Colonic mucosa (tissue), 4 donors: ENCODE measurements around the gene RASD1. TPM values are rescaled to one million over a fixed set of nuclear protein-coding genes. Genes with fewer than 3 reads are reported as not detected.

Source experiments
- DNase-seq: peaks from one replicate; pipeline ENCODE4 v3.0.0-alpha.2; 2020
- H3K27ac ChIP-seq: fragments of 200-600 bp; one replicate; pipeline ENCODE4 v1.8.0; 2021
- H3K27me3 ChIP-seq: fragments of 200-600 bp; one replicate; pipeline ENCODE4 v1.8.0; 2021
- H3K36me3 ChIP-seq: fragments of 200-600 bp; one replicate; pipeline ENCODE4 v1.8.0; 2021
- H3K4me1 ChIP-seq: fragments of 200-600 bp; one replicate; pipeline ENCODE4 v1.8.0; 2021; ENCODE audit warnings: mild to moderate bottlenecking
- H3K4me3 ChIP-seq: fragments of 200-600 bp; one replicate; pipeline ENCODE4 v1.8.0; 2021
- H3K9ac ChIP-seq, 2 donors: one replicate each; pipeline ENCODE4 v1.7.0; 2013; ENCODE audit warnings: control low read depth in 2 of 2, low read depth in 2 of 2, low read length in 2 of 2
- H3K9me3 ChIP-seq: fragments of 200-600 bp; one replicate; pipeline ENCODE4 v1.8.0; 2021
- CTCF ChIP-seq: fragments of 200-600 bp; IDR thresholded peaks from one replicate; pipeline ENCODE4 v1.8.0; 2022; ENCODE audit warnings: antibody characterized with exemption, mild to moderate bottlenecking
- intact Hi-C: fragments of 100-400 bp; cut with DNase I; formaldehyde crosslinking; loops from one replicate; pipeline ENCODE4 v1.14.1; 2022
- total RNA-seq, 2 donors: library from RNA; stranded (reverse); fragmentation: NEBNext Ultra II Directional in 1 of 2; extraction: Animal tissue kit (Norgen Biotek cat#: 25700) in 1 of 2; gene quantifications; one replicate each; pipeline ENCODE4 v1.2.1, GENCODE V29; 2021
- donor health status: healthy.
- donor health status: DM: no; HTN: no; CAD: no.
- donor health status: DM: no; HTN: no; CAD: no.

Gene RASD1
- total RNA-seq, 2 donors from 2014 or later: 21.6 to 24.9 TPM

DNA sequence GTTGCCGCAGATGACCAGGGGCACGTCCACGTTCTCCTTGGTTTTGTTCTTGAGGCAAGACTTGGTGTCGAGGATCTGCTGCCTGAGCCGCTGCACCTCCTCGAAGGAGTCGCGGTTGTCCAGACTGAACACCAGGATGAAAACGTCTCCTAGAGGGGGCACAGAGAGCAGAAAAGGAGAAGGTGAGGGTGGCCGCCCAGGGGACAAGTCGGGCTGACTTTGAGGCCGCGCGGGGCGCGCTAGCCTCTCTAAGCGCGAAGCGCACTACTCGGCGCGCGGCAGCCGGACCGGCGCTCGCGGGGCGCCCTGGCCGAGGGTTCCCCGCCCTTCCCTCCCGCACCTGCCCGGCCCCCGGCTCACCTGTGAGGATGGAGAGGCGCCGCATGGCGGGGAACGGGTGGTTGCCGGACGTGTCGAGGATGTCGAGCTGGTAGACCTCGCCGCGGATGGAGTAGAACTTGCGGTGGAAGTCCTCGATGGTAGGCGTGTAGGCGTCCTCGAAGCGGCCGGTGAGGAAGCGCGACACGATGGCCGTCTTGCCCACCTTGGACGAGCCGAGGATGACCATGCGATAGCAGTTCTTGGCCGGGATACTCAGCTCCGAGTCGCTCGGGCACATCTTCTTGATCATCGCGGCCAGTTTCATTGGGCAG lies 533 bp downstream of the RASD1 start:
- no peak for TF ChIP-seq CTCF
- Histone ChIP-seq H3K27me3 (peaks cover 8% of the 10 kb centered on the region), H3K9me3 (no peaks in the 10 kb centered on the region), H3K36me3 (no peaks in the 10 kb centered on the region), H3K4me3 (peak overlapping the region; percentile 46), H3K9ac (peak overlapping the region; percentile 65 to 81), H3K27ac (peak overlapping the region; percentile 10), H3K4me1 (peaks cover 14% of the 10 kb centered on the region)
- intact Hi-C loops: loop anchor here (2.0 to 10.0 kb wide), 3 partner anchors 73 to 149 kb away; no protein-coding TSS in a partner anchor
- no peak for DNase-seq

- peak overlapping the region; percentile 64 to 81 for H3K9ac ChIP-seq
- peak overlapping the region; percentile 10 for H3K27ac ChIP-seq
- H3K4me1 ChIP-seq: peaks cover 14% of the 10 kb centered on the region
- H3K36me3 ChIP-seq: no peaks in the 10 kb centered on the region
- peak; percentile 40 for DNase-seq
- H3K9me3 ChIP-seq: no peaks in the 10 kb centered on the region
- intact Hi-C loops: loop anchor here (5.0 to 10.0 kb wide), 2 partner anchors 138 to 150 kb away; no protein-coding TSS in a partner anchor
- no peak for TF ChIP-seq CTCF
- peak overlapping the region; percentile 46 for H3K4me3 ChIP-seq
- H3K27me3 ChIP-seq: peaks cover 8% of the 10 kb centered on the region
Measured at GRCh38 chr17:17494870-17495535, 1.2 kb downstream of the RASD1 start.

DNA sequence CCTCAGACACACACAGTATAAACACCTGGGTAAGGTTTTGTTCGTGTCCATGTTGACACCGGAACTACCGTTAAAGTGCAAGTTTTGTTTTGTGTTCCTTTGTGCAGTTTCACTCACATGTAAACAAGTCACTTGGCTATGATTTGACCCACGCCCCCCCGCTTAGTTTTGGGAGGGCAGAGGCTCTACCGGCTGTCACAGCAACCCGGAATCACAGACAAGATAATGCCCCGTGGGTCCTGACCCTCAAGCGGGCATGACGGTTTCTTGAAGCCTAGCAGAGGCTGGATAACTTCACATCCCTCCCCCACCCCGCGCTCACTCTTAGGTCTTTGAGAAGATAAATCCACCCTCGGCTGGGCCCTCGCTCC lies 1.7 kb downstream of the RASD1 start:
- Histone ChIP-seq H3K9ac (peak overlapping the region in 1 of 2 donors; percentile 81), H3K4me3 (peak overlapping the region; percentile 46), H3K9me3 (no peaks in the 10 kb centered on the region), H3K36me3 (no peaks in the 10 kb centered on the region), H3K4me1 (peaks cover 14% of the 10 kb centered on the region), H3K27me3 (peaks cover 8% of the 10 kb centered on the region), H3K27ac (peak overlapping the region; percentile 10)
- no peak for DNase-seq
- intact Hi-C loops: loop anchor here (10.0 kb wide), 1 partner anchor 150 kb away; no protein-coding TSS in a partner anchor
- TF ChIP-seq CTCF: no peak

DNA sequence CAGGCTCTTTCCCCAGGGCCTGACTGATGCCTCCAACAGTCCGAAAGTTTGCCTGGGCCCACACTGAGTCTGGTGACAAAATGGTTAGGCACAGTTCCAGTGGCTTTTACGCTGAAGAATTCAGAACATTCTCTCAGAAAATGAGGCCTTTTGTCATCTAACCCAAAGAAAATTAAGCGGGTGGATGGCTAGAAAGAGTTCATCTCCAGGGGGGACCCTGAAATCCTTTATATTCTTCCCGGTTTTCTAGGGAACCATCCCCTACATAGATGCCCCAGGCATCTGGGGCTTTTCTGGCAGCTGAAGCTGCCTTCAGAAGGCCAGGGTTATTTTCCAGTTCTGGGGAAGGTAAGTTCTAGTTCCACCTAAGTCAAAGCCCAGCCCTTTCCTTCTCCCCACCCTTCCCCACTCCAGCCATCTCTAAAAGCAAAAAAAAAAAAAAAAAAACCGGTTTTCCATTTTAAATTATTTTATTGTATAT lies 2.2 kb downstream of the RASD1 start:
- DNase-seq: no peak
- no peak for TF ChIP-seq CTCF
- Histone ChIP-seq H3K4me1 (peaks cover 14% of the 10 kb centered on the region), H3K4me3 (no peak overlapping the region), H3K27me3 (peaks cover 8% of the 10 kb centered on the region), H3K27ac (peak overlapping the region; percentile 34), H3K9me3 (no peaks in the 10 kb centered on the region), H3K9ac (peak overlapping the region in 1 of 2 donors; percentile 67), H3K36me3 (no peaks in the 10 kb centered on the region)
- intact Hi-C loops: loop anchor here (10.0 kb wide), 1 partner anchor 151 kb away; no protein-coding TSS in a partner anchor

DNA sequence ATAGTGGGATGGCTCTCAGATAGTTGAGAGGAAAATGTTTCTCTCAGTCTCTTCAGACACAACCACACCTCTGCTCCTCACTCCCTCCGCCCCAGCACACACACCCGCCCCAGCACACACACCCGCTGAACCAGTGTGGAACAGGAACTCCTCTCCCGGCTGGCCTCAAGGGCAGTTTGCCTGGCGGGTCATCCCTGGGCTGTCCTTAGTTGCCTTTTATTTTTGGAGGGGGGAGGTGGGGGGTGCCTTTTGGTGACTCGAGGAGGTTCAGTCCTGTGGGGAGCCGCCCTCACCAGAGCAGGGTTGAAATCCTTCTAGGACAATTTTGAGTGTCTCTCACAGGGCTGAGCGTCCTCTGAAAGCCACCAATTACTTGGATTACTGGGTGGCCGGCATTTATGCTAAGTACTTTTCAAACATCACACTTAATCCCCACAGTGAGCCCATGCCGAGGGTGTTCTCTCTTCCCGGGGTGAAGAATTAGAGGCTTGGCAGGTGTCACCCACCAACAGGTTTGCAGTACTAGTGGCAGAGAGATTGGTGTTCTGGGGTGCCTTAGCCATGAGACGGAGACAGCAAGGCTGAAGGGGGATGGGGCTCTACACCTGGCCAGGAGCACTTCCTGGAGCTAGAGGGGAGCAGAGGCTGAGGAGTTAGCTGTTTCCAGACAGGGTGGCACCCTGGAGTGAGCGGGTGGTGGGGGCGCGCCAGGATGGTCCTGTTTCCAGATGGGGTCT lies 2.8 kb downstream of the RASD1 start:
- no peaks in the 10 kb centered on the region for H3K36me3 ChIP-seq
- H3K27me3 ChIP-seq: peaks cover 8% of the 10 kb centered on the region
- no peak for TF ChIP-seq CTCF
- H3K27ac ChIP-seq: peak overlapping the region; percentile 34
- H3K4me3 ChIP-seq: no peak overlapping the region
- intact Hi-C loops: loop anchor here (10.0 kb wide), 1 partner anchor 151 kb away; no protein-coding TSS in a partner anchor
- no peaks in the 10 kb centered on the region for H3K9me3 ChIP-seq
- peak overlapping the region in 1 of 2 donors; percentile 67 for H3K9ac ChIP-seq
- H3K4me1 ChIP-seq: peaks cover 14% of the 10 kb centered on the region
- peak; percentile 60 for DNase-seq
